H1 (cell line): Measurements from ENCODE around the gene ULK2. TPM values are rescaled to one million over a fixed set of nuclear protein-coding genes. Genes with fewer than 3 reads are reported as not detected.

Experiments used
- CTCF ChIA-PET: fragments of 300-600 bp; sonication (Branson Sonifier 250); formaldehyde crosslinking; loops from one replicate; lab custom pipeline; 2021; ENCODE audit not compliant: partially characterized antibody; lab: Charles Lee
- POLR2A ChIA-PET: fragments of 300-600 bp; sonication (Branson Sonifier 250); formaldehyde crosslinking; loops from one replicate; lab custom pipeline; 2021; ENCODE audit warnings: inconsistent platforms; ENCODE audit not compliant: partially characterized antibody; lab: Charles Lee
- DNase-seq, 2 experiments: peaks; one replicate each; pipeline versions ENCODE4 v3.0.0 to v3.0.0-alpha.2; 2010 to 2022; ENCODE audit warnings: low spot score in 2 of 2, low read depth in 1 of 2, mixed read lengths in 1 of 2
- FAIRE-seq: peaks from 2 replicates; lab custom pipeline; 2011; peaks lifted over from hg19 to GRCh38; lab: Jason Lieb, UNC
- H2AFZ ChIP-seq: 2 replicates; pipeline ENCODE4 v1.8.1; 2012; ENCODE audit warnings: low read length, inconsistent platforms
- H2AK5ac ChIP-seq: 2 replicates; pipeline ENCODE4 v1.6.1; 2013; ENCODE audit warnings: low read depth, low read length
- H2BK120ac ChIP-seq: replicated peaks from 2 replicates; pipeline ENCODE3; 2013; ENCODE audit warnings: low read depth, low read length, inconsistent platforms
- H2BK12ac ChIP-seq: 2 replicates; pipeline ENCODE4 v1.6.1; 2013; ENCODE audit warnings: low read depth, low read length
- H2BK15ac ChIP-seq: 2 replicates; pipeline ENCODE4 v1.6.1; 2013; ENCODE audit warnings: low read length
- H2BK20ac ChIP-seq: 2 replicates; pipeline ENCODE4 v1.6.1; 2013; ENCODE audit warnings: low read length
- H2BK5ac ChIP-seq: 2 replicates; pipeline ENCODE4 v1.6.1; 2013; ENCODE audit warnings: low read depth, low read length
- H3K14ac ChIP-seq: 2 replicates; pipeline ENCODE4 v1.6.1; 2013; ENCODE audit warnings: inconsistent platforms; ENCODE audit not compliant: insufficient read length
- H3K18ac ChIP-seq: 2 replicates; pipeline ENCODE4 v1.6.1; 2013; ENCODE audit warnings: low read length; ENCODE audit errors: extremely low read depth
- H3K23ac ChIP-seq: 2 replicates; pipeline ENCODE4 v1.6.1; 2013; ENCODE audit warnings: inconsistent platforms; ENCODE audit not compliant: insufficient read length
- H3K23me2 ChIP-seq: 2 replicates; pipeline ENCODE4 v1.6.1; 2013; ENCODE audit warnings: low read depth, low read length
- H3K27ac ChIP-seq: 2 replicates; pipeline ENCODE4 v1.6.1; 2011; ENCODE audit warnings: low read depth, low read length, inconsistent platforms
- H3K27me3 ChIP-seq, 4 experiments: replicated peaks in 1 of 4; 1 replicate in 1 of 4; 2 replicates in 3 of 4; pipeline versions ENCODE4 v1.6.1 to v1.8.1; 2011 to 2013; ENCODE audit warnings: low read length in 3 of 4, mild to moderate bottlenecking in 3 of 4, inconsistent platforms in 2 of 4, mixed read lengths in 2 of 4, moderate library complexity in 1 of 4; ENCODE audit not compliant: control insufficient read depth in 3 of 4, insufficient read depth in 3 of 4; ENCODE audit errors: extremely low read depth in 1 of 4
- H3K36me3 ChIP-seq, 4 experiments: 2 replicates each; pipeline versions ENCODE4 v1.6.1 to v1.8.1; 2011 to 2013; ENCODE audit warnings: mild to moderate bottlenecking in 4 of 4, low read length in 3 of 4, moderate library complexity in 2 of 4, control low read depth in 1 of 4, inconsistent platforms in 1 of 4; ENCODE audit not compliant: insufficient read depth in 4 of 4, control insufficient read depth in 2 of 4
- H3K4ac ChIP-seq: replicated peaks from 2 replicates; pipeline ENCODE3; 2013; ENCODE audit warnings: low read length, low read depth, mixed read lengths, inconsistent platforms; ENCODE audit not compliant: insufficient read length
- H3K4me1 ChIP-seq, 4 experiments: replicated peaks in 1 of 4; 1 replicate in 1 of 4; 2 replicates in 3 of 4; pipeline versions ENCODE4 v1.6.1 to v1.8.1; 2011 to 2013; ENCODE audit warnings: low read length in 3 of 4, inconsistent platforms in 2 of 4, mixed read lengths in 1 of 4; ENCODE audit not compliant: insufficient read depth in 4 of 4, control insufficient read depth in 3 of 4
- H3K4me2 ChIP-seq, 2 experiments: 2 replicates each; pipeline versions ENCODE4 v1.6.1 to v1.8.1; 2011 to 2013; ENCODE audit warnings: low read depth in 2 of 2, low read length in 2 of 2, control low read depth in 1 of 2, inconsistent platforms in 1 of 2, mild to moderate bottlenecking in 1 of 2; ENCODE audit not compliant: insufficient read depth in 1 of 2
- H3K4me3 ChIP-seq, 4 experiments: fragments of 200-600, 300-600 bp in 1 of 4; sonication (generic), shearing (Covaris generic), sonication (Bioruptor Twin) in 1 of 4; 2 replicates each; pipeline versions ENCODE4 v1.5.1 to v1.8.1; 2011 to 2016; ENCODE audit warnings: low read length in 4 of 4, low read depth in 3 of 4, control low read depth in 2 of 4, inconsistent platforms in 2 of 4, mild to moderate bottlenecking in 2 of 4, mixed read lengths in 1 of 4, moderate library complexity in 1 of 4; ENCODE audit not compliant: insufficient read depth in 2 of 4; ENCODE audit errors: extremely low read depth in 1 of 4
- H3K56ac ChIP-seq: replicated peaks from 2 replicates; pipeline ENCODE3; 2013; ENCODE audit warnings: low read depth, mild to moderate bottlenecking, mixed read lengths, low read length, inconsistent platforms; ENCODE audit not compliant: insufficient read length
- H3K79me1 ChIP-seq: 2 replicates; pipeline ENCODE4 v1.6.1; 2013; ENCODE audit warnings: low read depth, low read length, control low read depth
- H3K79me2 ChIP-seq, 2 experiments: 2 replicates each; pipeline versions ENCODE4 v1.6.1 to v1.8.1; 2012 to 2013; ENCODE audit warnings: low read length in 2 of 2, mild to moderate bottlenecking in 2 of 2, inconsistent platforms in 1 of 2; ENCODE audit not compliant: insufficient read depth in 2 of 2, control insufficient read depth in 1 of 2
- H3K9ac ChIP-seq, 4 experiments: replicated peaks in 1 of 4; 1 replicate in 1 of 4; 2 replicates in 3 of 4; pipeline versions ENCODE4 v1.6.1 to v1.8.1; 2011 to 2013; ENCODE audit warnings: low read depth in 3 of 4, low read length in 3 of 4, control low read depth in 2 of 4, mild to moderate bottlenecking in 2 of 4, moderate library complexity in 2 of 4, inconsistent platforms in 1 of 4; ENCODE audit errors: extremely low read depth in 1 of 4
- H3K9me3 ChIP-seq, 2 experiments: 2 replicates each; pipeline versions ENCODE4 v1.6.1 to v1.8.1; 2012 to 2013; ENCODE audit warnings: mild to moderate bottlenecking in 2 of 2, moderate library complexity in 2 of 2, control low read depth in 1 of 2, inconsistent platforms in 1 of 2, low read depth in 1 of 2, low read length in 1 of 2, mixed read lengths in 1 of 2; ENCODE audit not compliant: insufficient read depth in 2 of 2
- H4K20me1 ChIP-seq, 2 experiments: replicated peaks in 1 of 2; 2 replicates each; pipeline versions ENCODE3 to v1.8.1; 2011 to 2013; ENCODE audit warnings: inconsistent platforms in 2 of 2, low read length in 2 of 2, mild to moderate bottlenecking in 1 of 2; ENCODE audit not compliant: insufficient read depth in 2 of 2, control insufficient read depth in 1 of 2
- H4K5ac ChIP-seq: 2 replicates; pipeline ENCODE4 v1.6.1; 2013; ENCODE audit warnings: low read length, low read depth, mixed read lengths, inconsistent platforms; ENCODE audit not compliant: insufficient read length
- H4K8ac ChIP-seq: 2 replicates; pipeline ENCODE4 v1.8.0; 2013; ENCODE audit warnings: mild to moderate bottlenecking, moderate library complexity, low read length, inconsistent platforms; ENCODE audit not compliant: insufficient read depth; ENCODE audit errors: extremely low read depth
- H4K91ac ChIP-seq: replicated peaks from 2 replicates; pipeline ENCODE3; 2013; ENCODE audit warnings: low read length, mixed read lengths, inconsistent platforms; ENCODE audit not compliant: insufficient read length
- CBX5 ChIP-seq: fragments of 300-800, 300-1000 bp; sonication (generic); IDR thresholded peaks from 2 replicates; pipeline ENCODE4 v1.7.1; 2016; ENCODE audit warnings: antibody characterized with exemption, low read length, low read depth
- CHD1 ChIP-seq: IDR thresholded peaks from 2 replicates; pipeline ENCODE4 v1.6.1; 2012; ENCODE audit warnings: low read depth, low read length, improper control_type of control experiment
- E2F6 ChIP-seq: IDR thresholded peaks from 2 replicates; pipeline ENCODE4 v1.6.1; 2012; ENCODE audit warnings: inconsistent platforms
- EZH2 ChIP-seq: fragments of 200-600 bp; sonication (generic); IDR thresholded peaks from 2 replicates; pipeline ENCODE4 v1.7.1; 2012; ENCODE audit warnings: low read depth, mild to moderate bottlenecking, moderate library complexity, low read length, inconsistent platforms; ENCODE audit not compliant: severe bottlenecking
- FOSL1 ChIP-seq: IDR thresholded peaks from 2 replicates; pipeline ENCODE4 v1.6.1; 2011; ENCODE audit warnings: mild to moderate bottlenecking, low read depth, low read length, moderate library complexity; ENCODE audit not compliant: insufficient read depth
- JUN ChIP-seq: IDR thresholded peaks from 2 replicates; pipeline ENCODE4 v1.6.1; 2011; ENCODE audit warnings: low read depth, mild to moderate bottlenecking, improper control_type of control experiment, low read length
- SIN3A ChIP-seq, 2 experiments: IDR thresholded peaks in 1 of 2; conservative IDR thresholded peaks in 1 of 2; 2 replicates each; pipeline ENCODE4 v1.6.1; 2011 to 2012; ENCODE audit warnings: low read length in 2 of 2, improper control_type of control experiment in 1 of 2, low read depth in 1 of 2, mild to moderate bottlenecking in 1 of 2
- SIRT6 ChIP-seq: IDR thresholded peaks from one replicate; pipeline ENCODE4 v1.7.1; 2012; ENCODE audit warnings: low read length, inconsistent platforms
- SP2 ChIP-seq: IDR thresholded peaks from 2 replicates; pipeline ENCODE4 v1.6.1; 2012; ENCODE audit warnings: mild to moderate bottlenecking, low read length, inconsistent platforms
- WGBS, 2 experiments: shearing (Covaris generic) in 1 of 2; methylation state at CpG; one replicate each; pipeline versions ENCODE4 v1.1.6 to v1.1.7; 2013 to 2015; ENCODE audit warnings: low lambda C conversion rate in 2 of 2, mixed read lengths in 2 of 2, inconsistent platforms in 1 of 2, low coverage in 1 of 2, missing lambda C conversion rate in 1 of 2; ENCODE audit not compliant: insufficient replicate concordance in 2 of 2, insufficient coverage in 1 of 2, insufficient read length in 1 of 2; ENCODE audit errors: extremely low coverage in 1 of 2, missing lambda C conversion rate in 1 of 2; 5-methylcytosine and 5-hydroxymethylcytosine counted together
- polyA plus RNA-seq, 7 experiments: library from polyadenylated mRNA; depleted of rRNA in 3 of 7; stranded (reverse) in 5 of 7; unstranded in 2 of 7; fragments of >200 nt in 5 of 7; fragments of 200-250 nt in 2 of 7; gene quantifications; 1 replicate in 5 of 7; 2 replicates in 1 of 7; 4 replicates in 1 of 7; pipeline versions ENCODE4 v1.2.1 to v1.2.3, GENCODE V29; 2011 to 2013; ENCODE audit warnings: missing spikeins in 2 of 7, mixed read lengths in 2 of 7
- total RNA-seq: library from RNA; stranded (reverse); fragmentation: NEBNext Ultra II Directional; extraction: Animal tissue kit (Norgen Biotek cat#: 25700); gene quantifications from 2 replicates; pipeline ENCODE4 v1.2.1, GENCODE V29; 2021

The ULK2 gene
- total and polyA plus RNA-seq, 2 of the 8 experiments (the other 6 are each of a cell fraction or from before 2014, with no cell fraction given), result 5.3 to 9.8 TPM

- no peaks in the 10 kb centered on the region for H4K20me1 ChIP-seq
- no peak overlapping the region for H4K91ac ChIP-seq
- H3K4me1 ChIP-seq, result peaks cover 0 to 5% (median 0%) of the 10 kb centered on the region in 4 experiments; a peak in 2 of 7 replicates
- H3K36me3 ChIP-seq, result no peaks in the 10 kb centered on the region
- no peak overlapping the region for H2BK12ac ChIP-seq
- no peak overlapping the region for H3K9ac ChIP-seq
- H3K4me3 ChIP-seq, result no peak overlapping the region
- H2BK15ac ChIP-seq, result 0 out of 2 replicates have a peak overlapping the region, but pooled peaks have one; percentile 61
- no peak overlapping the region for H2BK120ac ChIP-seq
- WGBS, 2 experiments, result 89% methylated on average over 7 of the region's 7 CpGs; no CpG with 5 or more reads in 1 of the 2 experiments
- no peaks in the 10 kb centered on the region for H3K27me3 ChIP-seq
- H3K23ac ChIP-seq, result no peak overlapping the region
- ChIA-PET CTCF (interaction anchor here (0.6 to 8.7 kb wide), 47 partner anchors 10 to 442 kb away, joined by 3 to 52 read pairs (median 4); partner anchors contain the start of genes ALDH3A1, RNF112 and SLC47A1), POLR2A (interaction anchor here (0.7 kb wide), 1 partner anchor 13 kb away, joined by 3 read pairs; no protein-coding TSS in a partner anchor)
- peak overlapping the region; percentile 89 for H2AFZ ChIP-seq
- no peak overlapping the region for H3K4ac ChIP-seq
- H2BK5ac ChIP-seq, result no peak overlapping the region
- H3K79me1 ChIP-seq, result no peaks in the 10 kb centered on the region
- no peak overlapping the region for H3K4me2 ChIP-seq
- no peaks in the 10 kb centered on the region for H3K9me3 ChIP-seq
- FAIRE-seq (no peak), DNase-seq (peak in 1 of 2 experiments; percentile 58)
- H3K23me2 ChIP-seq, result no peaks in the 10 kb centered on the region
- H3K18ac ChIP-seq, result no peak overlapping the region
- H3K56ac ChIP-seq, result no peak overlapping the region
- no peak overlapping the region for H2BK20ac ChIP-seq
- H3K79me2 ChIP-seq, result no peaks in the 10 kb centered on the region
- H4K8ac ChIP-seq, result peak overlapping the region; percentile 17
- no peak overlapping the region for H2AK5ac ChIP-seq
- H3K14ac ChIP-seq, result no peak overlapping the region
- H3K27ac ChIP-seq, result no peak overlapping the region
- no peak overlapping the region for H4K5ac ChIP-seq
- TF ChIP-seq EZH2 (no peak), SP2 (no peak), SIRT6 (no peak), FOSL1 (no peak), JUN (no peak), SIN3A (conservative IDR thresholded peaks at IDR 0.05 in 1 of 2, IDR thresholded peaks at IDR 0.05 in 1 of 2; ENCODE audit: low read depth in 1 of 2, low read length in 2 of 2) (no peak), E2F6 (no peak), CHD1 (no peak), CBX5 (no peak)
Measured at GRCh38 chr17:19766016-19766415, 101.7 kb downstream of the ULK2 start.
